GM23338 (cell line): ENCODE measurements around the gene KCNS3. TPM values are rescaled to one million over a fixed set of nuclear protein-coding genes. Genes with fewer than 3 reads are reported as not detected.

Experiments used
- ATAC-seq: fragments of 200-7000 bp; cut with Tn5 transposase; 3 replicates; pipeline ENCODE4 v1.9.1; 2020
- DNase-seq: peaks from one replicate; pipeline ENCODE4 v3.0.0-alpha.2; 2015; ENCODE audit warnings: low spot score
- H2AFZ ChIP-seq: fragments of 200-600 bp; sonication (generic); 2 replicates; pipeline ENCODE4 v1.8.0; 2016; ENCODE audit warnings: antibody characterized with exemption, mild to moderate bottlenecking, moderate library complexity
- H3F3A ChIP-seq: fragments of 200-600 bp; sonication (generic); replicated peaks from 2 replicates; pipeline ENCODE4 v1.8.0; 2017; ENCODE audit warnings: antibody characterized with exemption, mixed run types, low read depth
- H3K27ac ChIP-seq: fragments of 200-600 bp; sonication (generic); 2 replicates; pipeline ENCODE4 v1.6.1; 2016; ENCODE audit warnings: low read depth
- H3K27me3 ChIP-seq: fragments of 200-600 bp; sonication (generic); 2 replicates; pipeline ENCODE4 v1.8.0; 2016; ENCODE audit warnings: mild to moderate bottlenecking, mixed run types, moderate library complexity; ENCODE audit not compliant: insufficient read depth
- H3K36me3 ChIP-seq: fragments of 200-600 bp; sonication (generic); 2 replicates; pipeline ENCODE4 v1.8.0; 2016; ENCODE audit warnings: mild to moderate bottlenecking; ENCODE audit not compliant: insufficient read depth
- H3K4me1 ChIP-seq: fragments of 200-600 bp; sonication (generic); 2 replicates; pipeline ENCODE4 v1.8.0; 2016; ENCODE audit warnings: mild to moderate bottlenecking, moderate library complexity; ENCODE audit not compliant: insufficient read depth
- H3K4me2 ChIP-seq: fragments of 200-600 bp; sonication (generic); 2 replicates; pipeline ENCODE4 v1.7.1; 2017; ENCODE audit warnings: mixed run types
- H3K4me3 ChIP-seq: fragments of 200-600 bp; sonication (generic); 2 replicates; pipeline ENCODE4 v1.6.1; 2016; ENCODE audit warnings: mixed run types
- H3K79me2 ChIP-seq: fragments of 200-600 bp; sonication (generic); replicated peaks from 2 replicates; pipeline ENCODE4 v1.8.0; 2017; ENCODE audit warnings: mild to moderate bottlenecking; ENCODE audit not compliant: insufficient read depth
- H3K9me2 ChIP-seq: fragments of 200-600 bp; sonication (generic); 2 replicates; pipeline ENCODE4 v1.8.0; 2017; ENCODE audit not compliant: insufficient read depth
- H4K20me1 ChIP-seq: fragments of 200-600 bp; sonication (generic); replicated peaks from 2 replicates; pipeline ENCODE4 v1.8.0; 2017; ENCODE audit warnings: mild to moderate bottlenecking; ENCODE audit not compliant: insufficient read depth
- H3K27ac Mint-ChIP-seq: 2 replicates; pipeline ENCODE4 v1.8.0; 2020; ENCODE audit warnings: inconsistent platforms, mild to moderate bottlenecking, moderate library complexity, mixed read lengths
- H3K27me3 Mint-ChIP-seq: 3 replicates; pipeline ENCODE4 v1.8.0; 2022; ENCODE audit warnings: low read depth, mild to moderate bottlenecking, moderate library complexity, mixed read lengths, inconsistent platforms; ENCODE audit not compliant: insufficient read depth, poor library complexity
- H3K36me3 Mint-ChIP-seq: 3 replicates; pipeline ENCODE4 v1.8.0; 2021; ENCODE audit warnings: low read depth, mild to moderate bottlenecking, inconsistent platforms, moderate library complexity, mixed read lengths
- H3K4me1 Mint-ChIP-seq: 3 replicates; pipeline ENCODE4 v1.8.0; 2020; ENCODE audit warnings: mild to moderate bottlenecking, inconsistent platforms, mixed read lengths
- H3K4me3 Mint-ChIP-seq: 3 replicates; pipeline ENCODE4 v1.8.0; 2021; ENCODE audit warnings: moderate library complexity, mild to moderate bottlenecking, inconsistent platforms, mixed read lengths
- H3K9me3 Mint-ChIP-seq: 3 replicates; pipeline ENCODE4 v1.8.0; 2020; ENCODE audit warnings: moderate library complexity, mild to moderate bottlenecking, inconsistent platforms, mixed read lengths
- CREB1 ChIP-seq: fragments of 250-450 bp; sonication (Bioruptor Pico); IDR thresholded peaks from 2 replicates; pipeline ENCODE4 v1.5.0; 2020; ENCODE audit warnings: low read depth, mild to moderate bottlenecking, moderate library complexity
- EZH2 ChIP-seq: fragments of 200-600 bp; sonication (generic); IDR thresholded peaks from one replicate; pipeline ENCODE4 v1.8.0; 2017; ENCODE audit warnings: antibody characterized with exemption, mild to moderate bottlenecking, low read depth; ENCODE audit not compliant: unreplicated experiment
- EZH2phosphoT487 ChIP-seq: fragments of 200-600 bp; sonication (generic); IDR thresholded peaks from one replicate; pipeline ENCODE4 v1.8.1; 2018; ENCODE audit warnings: antibody characterized with exemption; ENCODE audit not compliant: unreplicated experiment
- JUNB ChIP-seq: IDR thresholded peaks from one replicate; pipeline ENCODE4 v1.6.1; 2016; ENCODE audit warnings: antibody characterized with exemption; ENCODE audit not compliant: unreplicated experiment
- NANOG ChIP-seq: IDR thresholded peaks from 2 replicates; pipeline ENCODE4 v1.6.1; 2016; ENCODE audit warnings: antibody characterized with exemption, borderline replicate concordance
- POLR2AphosphoS5 ChIP-seq: IDR thresholded peaks from 2 replicates; pipeline ENCODE4 v1.6.1; 2016; ENCODE audit warnings: antibody characterized with exemption, low read depth
- STAT1 ChIP-seq: IDR thresholded peaks from one replicate; pipeline ENCODE4 v1.6.1; 2016; ENCODE audit warnings: antibody characterized with exemption; ENCODE audit not compliant: unreplicated experiment
- ZNF114 ChIP-seq: fragments of 250-450 bp; sonication (Bioruptor Pico); IDR thresholded peaks from 2 replicates; pipeline ENCODE4 v1.5.0; 2020; ENCODE audit warnings: mild to moderate bottlenecking, moderate library complexity
- ZNF331 ChIP-seq: fragments of 250-450 bp; sonication (Bioruptor Pico); IDR thresholded peaks from 2 replicates; pipeline ENCODE4 v1.5.0; 2020; ENCODE audit warnings: low read depth, mild to moderate bottlenecking, moderate library complexity
- polyA plus RNA-seq: library from polyadenylated mRNA; unstranded; fragments of >200 nt; fragmentation: Nextera tagmentation; extraction: Ambion mirVana; gene quantifications from 2 replicates; pipeline ENCODE4 v1.2.1, GENCODE V29; 2016
- total RNA-seq: library from RNA; depleted of rRNA; stranded (reverse); fragments of >200 nt; shearing (Covaris generic); gene quantifications from 2 replicates; pipeline ENCODE4 v1.2.3, GENCODE V29; 2014
- TF ChIP-seq, protein P1 (sequence below): IDR thresholded peaks from one replicate; pipeline ENCODE4 v1.6.1; 2018; ENCODE audit warnings: antibody characterized with exemption; ENCODE audit not compliant: unreplicated experiment
- TF ChIP-seq, protein P2 (sequence below), 2 experiments: fragments of 200-600 bp in 1 of 2; sonication (generic) in 1 of 2; conservative IDR thresholded peaks; 2 replicates each; pipeline versions ENCODE4 v1.5.1 to v1.6.1; 2016 to 2017; ENCODE audit warnings: antibody characterized with exemption in 2 of 2, low read depth in 2 of 2, mild to moderate bottlenecking in 2 of 2, moderate library complexity in 1 of 2
- TF ChIP-seq, protein P3 (sequence below): fragments of 250-450 bp; sonication (Bioruptor Pico); IDR thresholded peaks from 2 replicates; pipeline ENCODE4 v1.5.0; 2020; ENCODE audit warnings: mild to moderate bottlenecking, moderate library complexity
- TF ChIP-seq, protein P4 (sequence below): IDR thresholded peaks from 2 replicates; pipeline ENCODE4 v1.6.1; 2016; ENCODE audit warnings: antibody characterized with exemption

KCNS3 gene
- total and polyA plus RNA-seq, 2 experiments from 2014 or later, result 23.2 to 80.0 TPM

DNA sequence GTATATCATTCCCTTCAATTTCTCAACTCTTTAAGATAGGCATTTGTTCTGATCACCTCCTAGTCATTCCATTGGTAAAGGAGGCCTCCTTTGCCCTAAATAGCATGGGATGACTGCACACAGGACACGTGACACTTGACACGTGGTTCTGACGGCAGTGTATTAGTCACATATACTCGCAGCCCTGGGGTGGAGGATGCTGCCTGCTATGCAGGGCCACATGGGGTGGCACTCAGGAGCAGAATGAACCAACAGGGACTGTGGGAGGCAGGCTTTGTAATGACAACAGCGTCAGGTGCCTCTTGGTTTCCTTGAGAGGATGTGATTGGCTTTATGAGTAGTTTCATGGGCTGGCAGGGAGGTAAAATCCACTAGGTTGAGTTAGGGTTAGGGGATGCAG lies 9.3 kb upstream of the KCNS3 start:
- no peaks in the 10 kb centered on the region for H3K9me2 ChIP-seq
- no peaks in the 10 kb centered on the region for H4K20me1 ChIP-seq
- H3K79me2 ChIP-seq, result no peaks in the 10 kb centered on the region
- no peak overlapping the region for H3K4me2 ChIP-seq
- no peak for DNase-seq
- no peaks in the 10 kb centered on the region for H3K4me1 ChIP-seq
- Mint-ChIP-seq H3K36me3 (no peaks in the 10 kb centered on the region), H3K27me3 (no peaks in the 10 kb centered on the region), H3K4me3 (no peak overlapping the region), H3K4me1 (no peaks in the 10 kb centered on the region), H3K27ac (no peak overlapping the region), H3K9me3 (no peaks in the 10 kb centered on the region)
- no peaks in the 10 kb centered on the region for H3K36me3 ChIP-seq
- no peak for TF ChIP-seq EZH2
- TF ChIP-seq, protein P1, sequence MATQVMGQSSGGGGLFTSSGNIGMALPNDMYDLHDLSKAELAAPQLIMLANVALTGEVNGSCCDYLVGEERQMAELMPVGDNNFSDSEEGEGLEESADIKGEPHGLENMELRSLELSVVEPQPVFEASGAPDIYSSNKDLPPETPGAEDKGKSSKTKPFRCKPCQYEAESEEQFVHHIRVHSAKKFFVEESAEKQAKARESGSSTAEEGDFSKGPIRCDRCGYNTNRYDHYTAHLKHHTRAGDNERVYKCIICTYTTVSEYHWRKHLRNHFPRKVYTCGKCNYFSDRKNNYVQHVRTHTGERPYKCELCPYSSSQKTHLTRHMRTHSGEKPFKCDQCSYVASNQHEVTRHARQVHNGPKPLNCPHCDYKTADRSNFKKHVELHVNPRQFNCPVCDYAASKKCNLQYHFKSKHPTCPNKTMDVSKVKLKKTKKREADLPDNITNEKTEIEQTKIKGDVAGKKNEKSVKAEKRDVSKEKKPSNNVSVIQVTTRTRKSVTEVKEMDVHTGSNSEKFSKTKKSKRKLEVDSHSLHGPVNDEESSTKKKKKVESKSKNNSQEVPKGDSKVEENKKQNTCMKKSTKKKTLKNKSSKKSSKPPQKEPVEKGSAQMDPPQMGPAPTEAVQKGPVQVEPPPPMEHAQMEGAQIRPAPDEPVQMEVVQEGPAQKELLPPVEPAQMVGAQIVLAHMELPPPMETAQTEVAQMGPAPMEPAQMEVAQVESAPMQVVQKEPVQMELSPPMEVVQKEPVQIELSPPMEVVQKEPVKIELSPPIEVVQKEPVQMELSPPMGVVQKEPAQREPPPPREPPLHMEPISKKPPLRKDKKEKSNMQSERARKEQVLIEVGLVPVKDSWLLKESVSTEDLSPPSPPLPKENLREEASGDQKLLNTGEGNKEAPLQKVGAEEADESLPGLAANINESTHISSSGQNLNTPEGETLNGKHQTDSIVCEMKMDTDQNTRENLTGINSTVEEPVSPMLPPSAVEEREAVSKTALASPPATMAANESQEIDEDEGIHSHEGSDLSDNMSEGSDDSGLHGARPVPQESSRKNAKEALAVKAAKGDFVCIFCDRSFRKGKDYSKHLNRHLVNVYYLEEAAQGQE, result no peak
- TF ChIP-seq ZNF114 (CRISPR knock-in tag), result no peak
- no peak for TF ChIP-seq JUNB
- TF ChIP-seq EZH2phosphoT487, result no peak
- TF ChIP-seq STAT1, result no peak
- TF ChIP-seq NANOG, result no peak
- TF ChIP-seq, protein P2, sequence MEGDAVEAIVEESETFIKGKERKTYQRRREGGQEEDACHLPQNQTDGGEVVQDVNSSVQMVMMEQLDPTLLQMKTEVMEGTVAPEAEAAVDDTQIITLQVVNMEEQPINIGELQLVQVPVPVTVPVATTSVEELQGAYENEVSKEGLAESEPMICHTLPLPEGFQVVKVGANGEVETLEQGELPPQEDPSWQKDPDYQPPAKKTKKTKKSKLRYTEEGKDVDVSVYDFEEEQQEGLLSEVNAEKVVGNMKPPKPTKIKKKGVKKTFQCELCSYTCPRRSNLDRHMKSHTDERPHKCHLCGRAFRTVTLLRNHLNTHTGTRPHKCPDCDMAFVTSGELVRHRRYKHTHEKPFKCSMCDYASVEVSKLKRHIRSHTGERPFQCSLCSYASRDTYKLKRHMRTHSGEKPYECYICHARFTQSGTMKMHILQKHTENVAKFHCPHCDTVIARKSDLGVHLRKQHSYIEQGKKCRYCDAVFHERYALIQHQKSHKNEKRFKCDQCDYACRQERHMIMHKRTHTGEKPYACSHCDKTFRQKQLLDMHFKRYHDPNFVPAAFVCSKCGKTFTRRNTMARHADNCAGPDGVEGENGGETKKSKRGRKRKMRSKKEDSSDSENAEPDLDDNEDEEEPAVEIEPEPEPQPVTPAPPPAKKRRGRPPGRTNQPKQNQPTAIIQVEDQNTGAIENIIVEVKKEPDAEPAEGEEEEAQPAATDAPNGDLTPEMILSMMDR (conservative IDR thresholded peaks at IDR 0.05; ENCODE audit: low read depth in 2 of 2), result no peak
- TF ChIP-seq, protein P3, sequence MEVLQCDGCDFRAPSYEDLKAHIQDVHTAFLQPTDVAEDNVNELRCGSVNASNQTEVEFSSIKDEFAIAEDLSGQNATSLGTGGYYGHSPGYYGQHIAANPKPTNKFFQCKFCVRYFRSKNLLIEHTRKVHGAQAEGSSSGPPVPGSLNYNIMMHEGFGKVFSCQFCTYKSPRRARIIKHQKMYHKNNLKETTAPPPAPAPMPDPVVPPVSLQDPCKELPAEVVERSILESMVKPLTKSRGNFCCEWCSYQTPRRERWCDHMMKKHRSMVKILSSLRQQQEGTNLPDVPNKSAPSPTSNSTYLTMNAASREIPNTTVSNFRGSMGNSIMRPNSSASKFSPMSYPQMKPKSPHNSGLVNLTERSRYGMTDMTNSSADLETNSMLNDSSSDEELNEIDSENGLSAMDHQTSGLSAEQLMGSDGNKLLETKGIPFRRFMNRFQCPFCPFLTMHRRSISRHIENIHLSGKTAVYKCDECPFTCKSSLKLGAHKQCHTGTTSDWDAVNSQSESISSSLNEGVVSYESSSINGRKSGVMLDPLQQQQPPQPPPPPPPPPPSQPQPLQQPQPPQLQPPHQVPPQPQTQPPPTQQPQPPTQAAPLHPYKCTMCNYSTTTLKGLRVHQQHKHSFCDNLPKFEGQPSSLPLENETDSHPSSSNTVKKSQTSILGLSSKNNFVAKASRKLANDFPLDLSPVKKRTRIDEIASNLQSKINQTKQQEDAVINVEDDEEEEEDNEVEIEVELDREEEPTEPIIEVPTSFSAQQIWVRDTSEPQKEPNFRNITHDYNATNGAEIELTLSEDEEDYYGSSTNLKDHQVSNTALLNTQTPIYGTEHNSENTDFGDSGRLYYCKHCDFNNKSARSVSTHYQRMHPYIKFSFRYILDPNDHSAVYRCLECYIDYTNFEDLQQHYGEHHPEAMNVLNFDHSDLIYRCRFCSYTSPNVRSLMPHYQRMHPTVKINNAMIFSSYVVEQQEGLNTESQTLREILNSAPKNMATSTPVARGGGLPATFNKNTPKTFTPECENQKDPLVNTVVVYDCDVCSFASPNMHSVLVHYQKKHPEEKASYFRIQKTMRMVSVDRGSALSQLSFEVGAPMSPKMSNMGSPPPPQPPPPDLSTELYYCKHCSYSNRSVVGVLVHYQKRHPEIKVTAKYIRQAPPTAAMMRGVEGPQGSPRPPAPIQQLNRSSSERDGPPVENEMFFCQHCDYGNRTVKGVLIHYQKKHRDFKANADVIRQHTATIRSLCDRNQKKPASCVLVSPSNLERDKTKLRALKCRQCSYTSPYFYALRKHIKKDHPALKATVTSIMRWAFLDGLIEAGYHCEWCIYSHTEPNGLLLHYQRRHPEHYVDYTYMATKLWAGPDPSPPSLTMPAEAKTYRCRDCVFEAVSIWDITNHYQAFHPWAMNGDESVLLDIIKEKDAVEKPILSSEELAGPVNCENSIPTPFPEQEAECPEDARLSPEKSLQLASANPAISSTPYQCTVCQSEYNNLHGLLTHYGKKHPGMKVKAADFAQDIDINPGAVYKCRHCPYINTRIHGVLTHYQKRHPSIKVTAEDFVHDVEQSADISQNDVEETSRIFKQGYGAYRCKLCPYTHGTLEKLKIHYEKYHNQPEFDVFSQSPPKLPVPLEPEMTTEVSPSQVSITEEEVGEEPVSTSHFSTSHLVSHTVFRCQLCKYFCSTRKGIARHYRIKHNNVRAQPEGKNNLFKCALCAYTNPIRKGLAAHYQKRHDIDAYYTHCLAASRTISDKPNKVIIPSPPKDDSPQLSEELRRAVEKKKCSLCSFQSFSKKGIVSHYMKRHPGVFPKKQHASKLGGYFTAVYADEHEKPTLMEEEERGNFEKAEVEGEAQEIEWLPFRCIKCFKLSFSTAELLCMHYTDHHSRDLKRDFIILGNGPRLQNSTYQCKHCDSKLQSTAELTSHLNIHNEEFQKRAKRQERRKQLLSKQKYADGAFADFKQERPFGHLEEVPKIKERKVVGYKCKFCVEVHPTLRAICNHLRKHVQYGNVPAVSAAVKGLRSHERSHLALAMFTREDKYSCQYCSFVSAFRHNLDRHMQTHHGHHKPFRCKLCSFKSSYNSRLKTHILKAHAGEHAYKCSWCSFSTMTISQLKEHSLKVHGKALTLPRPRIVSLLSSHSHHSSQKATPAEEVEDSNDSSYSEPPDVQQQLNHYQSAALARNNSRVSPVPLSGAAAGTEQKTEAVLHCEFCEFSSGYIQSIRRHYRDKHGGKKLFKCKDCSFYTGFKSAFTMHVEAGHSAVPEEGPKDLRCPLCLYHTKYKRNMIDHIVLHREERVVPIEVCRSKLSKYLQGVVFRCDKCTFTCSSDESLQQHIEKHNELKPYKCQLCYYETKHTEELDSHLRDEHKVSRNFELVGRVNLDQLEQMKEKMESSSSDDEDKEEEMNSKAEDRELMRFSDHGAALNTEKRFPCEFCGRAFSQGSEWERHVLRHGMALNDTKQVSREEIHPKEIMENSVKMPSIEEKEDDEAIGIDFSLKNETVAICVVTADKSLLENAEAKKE, result no peak
- TF ChIP-seq, protein P4, sequence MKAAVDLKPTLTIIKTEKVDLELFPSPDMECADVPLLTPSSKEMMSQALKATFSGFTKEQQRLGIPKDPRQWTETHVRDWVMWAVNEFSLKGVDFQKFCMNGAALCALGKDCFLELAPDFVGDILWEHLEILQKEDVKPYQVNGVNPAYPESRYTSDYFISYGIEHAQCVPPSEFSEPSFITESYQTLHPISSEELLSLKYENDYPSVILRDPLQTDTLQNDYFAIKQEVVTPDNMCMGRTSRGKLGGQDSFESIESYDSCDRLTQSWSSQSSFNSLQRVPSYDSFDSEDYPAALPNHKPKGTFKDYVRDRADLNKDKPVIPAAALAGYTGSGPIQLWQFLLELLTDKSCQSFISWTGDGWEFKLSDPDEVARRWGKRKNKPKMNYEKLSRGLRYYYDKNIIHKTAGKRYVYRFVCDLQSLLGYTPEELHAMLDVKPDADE, result no peak
- TF ChIP-seq POLR2AphosphoS5, result no peak
- TF ChIP-seq ZNF331, result no peak
- TF ChIP-seq CREB1 (CRISPR knock-in tag), result no peak
- no peak overlapping the region for H2AFZ ChIP-seq
- H3K4me3 ChIP-seq, result no peak overlapping the region
- no peaks in the 10 kb centered on the region for H3F3A ChIP-seq
- no peak overlapping the region for H3K27ac ChIP-seq
- H3K27me3 ChIP-seq, result no peaks in the 10 kb centered on the region
- ATAC-seq, result no peak
